22Rv1 (cell line): ENCODE measurements around the gene ZBTB40.

Source experiments
- ZFX ChIP-seq: fragments of 450-650 bp; IDR thresholded peaks from 2 replicates; pipeline ENCODE4 v1.6.1; 2017; ENCODE audit warnings: antibody characterized with exemption, borderline replicate concordance
- TF ChIP-seq, protein P1 (sequence below): fragments of 450-650 bp; IDR thresholded peaks from 2 replicates; pipeline ENCODE4 v1.5.1; 2017; ENCODE audit warnings: mild to moderate bottlenecking

DNA sequence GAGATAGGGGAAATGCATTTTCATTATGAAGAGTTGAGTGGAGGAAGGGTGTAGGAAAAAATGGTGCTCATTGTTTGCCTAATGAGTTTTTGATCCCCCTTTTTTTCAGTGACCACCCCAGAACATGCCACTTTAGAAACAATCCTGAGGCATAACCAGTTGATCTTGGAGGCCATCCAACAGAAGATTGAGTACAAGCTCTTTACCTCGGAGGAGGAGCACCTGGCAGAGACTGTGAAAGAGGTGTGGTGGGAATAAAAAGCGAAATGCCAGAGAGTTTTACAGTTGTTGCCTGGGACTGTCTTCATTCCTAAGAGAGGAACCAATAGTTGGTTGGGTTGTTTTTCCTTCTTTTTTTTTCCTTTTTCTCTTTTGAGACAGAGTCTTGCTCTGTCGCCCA, 57.3 kb downstream of the ZBTB40 start:
- TF ChIP-seq, protein P1, sequence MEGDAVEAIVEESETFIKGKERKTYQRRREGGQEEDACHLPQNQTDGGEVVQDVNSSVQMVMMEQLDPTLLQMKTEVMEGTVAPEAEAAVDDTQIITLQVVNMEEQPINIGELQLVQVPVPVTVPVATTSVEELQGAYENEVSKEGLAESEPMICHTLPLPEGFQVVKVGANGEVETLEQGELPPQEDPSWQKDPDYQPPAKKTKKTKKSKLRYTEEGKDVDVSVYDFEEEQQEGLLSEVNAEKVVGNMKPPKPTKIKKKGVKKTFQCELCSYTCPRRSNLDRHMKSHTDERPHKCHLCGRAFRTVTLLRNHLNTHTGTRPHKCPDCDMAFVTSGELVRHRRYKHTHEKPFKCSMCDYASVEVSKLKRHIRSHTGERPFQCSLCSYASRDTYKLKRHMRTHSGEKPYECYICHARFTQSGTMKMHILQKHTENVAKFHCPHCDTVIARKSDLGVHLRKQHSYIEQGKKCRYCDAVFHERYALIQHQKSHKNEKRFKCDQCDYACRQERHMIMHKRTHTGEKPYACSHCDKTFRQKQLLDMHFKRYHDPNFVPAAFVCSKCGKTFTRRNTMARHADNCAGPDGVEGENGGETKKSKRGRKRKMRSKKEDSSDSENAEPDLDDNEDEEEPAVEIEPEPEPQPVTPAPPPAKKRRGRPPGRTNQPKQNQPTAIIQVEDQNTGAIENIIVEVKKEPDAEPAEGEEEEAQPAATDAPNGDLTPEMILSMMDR = no peak
- no peak for TF ChIP-seq ZFX
